ENCODE data around the gene PCK1.

DNA sequence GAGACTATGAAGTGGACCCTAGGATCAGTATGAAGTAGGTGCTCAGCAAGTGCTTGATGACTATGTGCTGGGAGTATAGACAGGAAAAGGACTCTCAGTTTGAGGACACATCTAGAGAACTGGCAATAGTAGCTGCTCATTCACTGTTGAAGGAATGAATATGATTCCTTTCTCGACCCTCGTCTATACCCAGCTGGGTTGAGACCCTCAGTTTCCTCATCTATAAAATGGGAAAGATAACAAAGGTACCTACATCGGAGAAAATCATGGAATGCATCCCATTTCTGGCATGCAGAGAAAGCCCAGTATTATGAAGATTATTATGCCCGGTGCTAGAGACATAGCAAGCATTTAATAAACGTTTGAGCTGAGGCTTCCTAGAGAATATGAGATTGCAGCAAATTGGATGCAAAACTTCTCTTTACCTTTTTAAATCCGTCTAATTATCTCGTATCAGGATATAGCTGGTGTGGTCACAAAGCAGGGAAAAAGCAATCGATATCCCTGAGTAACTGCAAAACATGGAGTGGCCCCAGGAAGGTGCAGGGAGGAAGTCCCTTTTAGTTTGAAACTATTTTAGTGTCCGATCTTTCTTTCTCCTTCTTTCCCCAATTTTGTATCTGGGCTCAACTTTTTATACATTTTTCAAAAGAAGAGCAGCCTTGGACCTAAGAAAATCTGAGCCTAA lies 2.8 kb upstream of the PCK1 start:
- TF ChIP-seq, protein P1, sequence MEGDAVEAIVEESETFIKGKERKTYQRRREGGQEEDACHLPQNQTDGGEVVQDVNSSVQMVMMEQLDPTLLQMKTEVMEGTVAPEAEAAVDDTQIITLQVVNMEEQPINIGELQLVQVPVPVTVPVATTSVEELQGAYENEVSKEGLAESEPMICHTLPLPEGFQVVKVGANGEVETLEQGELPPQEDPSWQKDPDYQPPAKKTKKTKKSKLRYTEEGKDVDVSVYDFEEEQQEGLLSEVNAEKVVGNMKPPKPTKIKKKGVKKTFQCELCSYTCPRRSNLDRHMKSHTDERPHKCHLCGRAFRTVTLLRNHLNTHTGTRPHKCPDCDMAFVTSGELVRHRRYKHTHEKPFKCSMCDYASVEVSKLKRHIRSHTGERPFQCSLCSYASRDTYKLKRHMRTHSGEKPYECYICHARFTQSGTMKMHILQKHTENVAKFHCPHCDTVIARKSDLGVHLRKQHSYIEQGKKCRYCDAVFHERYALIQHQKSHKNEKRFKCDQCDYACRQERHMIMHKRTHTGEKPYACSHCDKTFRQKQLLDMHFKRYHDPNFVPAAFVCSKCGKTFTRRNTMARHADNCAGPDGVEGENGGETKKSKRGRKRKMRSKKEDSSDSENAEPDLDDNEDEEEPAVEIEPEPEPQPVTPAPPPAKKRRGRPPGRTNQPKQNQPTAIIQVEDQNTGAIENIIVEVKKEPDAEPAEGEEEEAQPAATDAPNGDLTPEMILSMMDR (IDR thresholded peaks at IDR 0.05): no peak
- TF ChIP-seq EP300 (IDR thresholded peaks at IDR 0.05): no peak

Data from suprapubic skin (tissue), 3 donors.